ENCODE data around the gene WDR6.

WDR6 gene

GRCh38 chr3:49004352-49005302, 2.6 kb upstream of the WDR6 start:
- no peak overlapping the region for H3K9ac ChIP-seq (ENCODE audit: low read length)
- no peak overlapping the region for H3K23ac ChIP-seq (ENCODE audit: low read length in 2 of 2)
- H3K14ac ChIP-seq (ENCODE audit: low read length in 2 of 2) = no peak overlapping the region
- no peak for DNase-seq
- H3K4ac ChIP-seq (ENCODE audit: low read depth in 1 of 2, low read length in 2 of 2) = no peak overlapping the region
- no peak overlapping the region for H3K27ac ChIP-seq (ENCODE audit: low read length, poor library complexity, severe bottlenecking)
- H2AK5ac ChIP-seq (ENCODE audit: low read length, severe bottlenecking) = no peak overlapping the region
- no peak overlapping the region for H2BK12ac ChIP-seq (ENCODE audit: low read length in 2 of 2)
- no peak overlapping the region for H3K18ac ChIP-seq (ENCODE audit: low read depth in 1 of 2, low read length in 2 of 2)
- no peaks in the 10 kb centered on the region for H3K27me3 ChIP-seq (ENCODE audit: control insufficient read depth in 1 of 2, insufficient read depth in 1 of 2, low read length in 2 of 2)
- no peaks in the 10 kb centered on the region for H3K9me3 ChIP-seq (ENCODE audit: control insufficient read depth, low read length)
- H3K79me1 ChIP-seq (replicated peaks; ENCODE audit: low read length, poor library complexity, severe bottlenecking) = peaks cover 6% of the 10 kb centered on the region
- WGBS = 96% methylated on average over 14 of the region's 16 CpGs
- H3K4me2 ChIP-seq (ENCODE audit: low read length, poor library complexity, severe bottlenecking) = no peak overlapping the region
- no peak overlapping the region for H2BK120ac ChIP-seq (ENCODE audit: low read depth, low read length)
- H4K8ac ChIP-seq (ENCODE audit: low read length) = no peak overlapping the region
- H2BK5ac ChIP-seq (ENCODE audit: low read depth, low read length, poor library complexity, severe bottlenecking) = no peak overlapping the region
- H3K4me3 ChIP-seq (ENCODE audit: insufficient read depth in 1 of 2, low read depth in 1 of 2, low read length in 2 of 2) = no peak overlapping the region
- H2BK15ac ChIP-seq (ENCODE audit: low read depth, poor library complexity, severe bottlenecking) = no peak overlapping the region
- peak overlapping the region; percentile 2 for H4K91ac ChIP-seq (ENCODE audit: low read length)
- peaks cover 18% of the 10 kb centered on the region for H3K4me1 ChIP-seq (ENCODE audit: control insufficient read depth, insufficient read depth, low read depth, low read length)
- peaks cover 4 to 10% of the 10 kb centered on the region in 2 experiments for H3K36me3 ChIP-seq (ENCODE audit: control insufficient read depth in 1 of 2, insufficient read depth in 2 of 2, low read depth in 1 of 2, low read length in 2 of 2)
- H2AFZ ChIP-seq (ENCODE audit: low read depth, low read length) = no peak overlapping the region

GRCh38 chr3:49005303-49005680, 1.9 kb upstream of the WDR6 start:
- Histone ChIP-seq H2BK12ac (ENCODE audit: low read length in 2 of 2) (no peak overlapping the region), H3K36me3 (ENCODE audit: control insufficient read depth in 1 of 2, insufficient read depth in 2 of 2, low read depth in 1 of 2, low read length in 2 of 2) (peaks cover 4 to 13% of the 10 kb centered on the region in 2 experiments), H2BK120ac (ENCODE audit: low read depth, low read length) (no peak overlapping the region), H3K4ac (ENCODE audit: low read depth in 1 of 2, low read length in 2 of 2) (no peak overlapping the region), H3K4me1 (ENCODE audit: control insufficient read depth, insufficient read depth, low read depth, low read length) (peaks cover 19% of the 10 kb centered on the region), H3K79me1 (replicated peaks; ENCODE audit: low read length, poor library complexity, severe bottlenecking) (peaks cover 6% of the 10 kb centered on the region), H3K14ac (ENCODE audit: low read length in 2 of 2) (no peak overlapping the region), H3K27ac (ENCODE audit: low read length, poor library complexity, severe bottlenecking) (no peak overlapping the region), H3K9me3 (ENCODE audit: control insufficient read depth, low read length) (no peaks in the 10 kb centered on the region), H3K4me2 (ENCODE audit: low read length, poor library complexity, severe bottlenecking) (no peak overlapping the region), H2AK5ac (ENCODE audit: low read length, severe bottlenecking) (no peak overlapping the region), H4K91ac (ENCODE audit: low read length) (no peak overlapping the region), H3K9ac (ENCODE audit: low read length) (no peak overlapping the region), H3K27me3 (ENCODE audit: control insufficient read depth in 1 of 2, insufficient read depth in 1 of 2, low read length in 2 of 2) (no peaks in the 10 kb centered on the region), H3K4me3 (ENCODE audit: insufficient read depth in 1 of 2, low read depth in 1 of 2, low read length in 2 of 2) (no peak overlapping the region), H2AFZ (ENCODE audit: low read depth, low read length) (no peak overlapping the region), H3K23ac (ENCODE audit: low read length in 2 of 2) (no peak overlapping the region), H3K18ac (ENCODE audit: low read depth in 1 of 2, low read length in 2 of 2) (no peak overlapping the region), H2BK15ac (ENCODE audit: low read depth, poor library complexity, severe bottlenecking) (no peak overlapping the region), H4K8ac (ENCODE audit: low read length) (no peak overlapping the region), H2BK5ac (ENCODE audit: low read depth, low read length, poor library complexity, severe bottlenecking) (no peak overlapping the region)
- WGBS = 95% methylated on average over 3 of the region's 3 CpGs
- no peak for DNase-seq

- H2BK120ac ChIP-seq (ENCODE audit: low read depth, low read length) = no peak overlapping the region
- WGBS = 96% methylated on average over 5 of the region's 5 CpGs
- peak overlapping the region; percentile 94 for H4K91ac ChIP-seq (ENCODE audit: low read length)
- peak overlapping the region in 1 of 2 experiments; percentile 61 for H3K14ac ChIP-seq (ENCODE audit: low read length in 2 of 2)
- H3K4me1 ChIP-seq (ENCODE audit: control insufficient read depth, insufficient read depth, low read depth, low read length) = peaks cover 17% of the 10 kb centered on the region
- H2BK12ac ChIP-seq (ENCODE audit: low read length in 2 of 2) = peak overlapping the region in 1 of 2 experiments; percentile 64
- no peaks in the 10 kb centered on the region for H3K9me3 ChIP-seq (ENCODE audit: control insufficient read depth, low read length)
- peak overlapping the region; percentile 86 for H3K4me2 ChIP-seq (ENCODE audit: low read length, poor library complexity, severe bottlenecking)
- no peaks in the 10 kb centered on the region for H3K27me3 ChIP-seq (ENCODE audit: control insufficient read depth in 1 of 2, insufficient read depth in 1 of 2, low read length in 2 of 2)
- H3K79me1 ChIP-seq (replicated peaks; ENCODE audit: low read length, poor library complexity, severe bottlenecking) = peaks cover 6% of the 10 kb centered on the region
- H3K36me3 ChIP-seq (ENCODE audit: control insufficient read depth in 1 of 2, insufficient read depth in 2 of 2, low read depth in 1 of 2, low read length in 2 of 2) = peaks cover 4 to 13% of the 10 kb centered on the region in 2 experiments
- DNase-seq = no peak
- no peak overlapping the region for H2AFZ ChIP-seq (ENCODE audit: low read depth, low read length)
- H3K9ac ChIP-seq (ENCODE audit: low read length) = peak overlapping the region; percentile 96
- H4K8ac ChIP-seq (ENCODE audit: low read length) = peak overlapping the region; percentile 96
- H3K18ac ChIP-seq (ENCODE audit: low read depth in 1 of 2, low read length in 2 of 2) = peak overlapping the region; percentile 68 to 89
- H3K27ac ChIP-seq (ENCODE audit: low read length, poor library complexity, severe bottlenecking) = peak overlapping the region; percentile 11
- no peak overlapping the region for H2BK5ac ChIP-seq (ENCODE audit: low read depth, low read length, poor library complexity, severe bottlenecking)
- H3K4me3 ChIP-seq (ENCODE audit: insufficient read depth in 1 of 2, low read depth in 1 of 2, low read length in 2 of 2) = peak overlapping the region; percentile 60 to 87
- H2AK5ac ChIP-seq (ENCODE audit: low read length, severe bottlenecking) = peak overlapping the region; percentile 92
- H2BK15ac ChIP-seq (ENCODE audit: low read depth, poor library complexity, severe bottlenecking) = peak overlapping the region; percentile 1
- no peak overlapping the region for H3K23ac ChIP-seq (ENCODE audit: low read length in 2 of 2)
- peak overlapping the region; percentile 89 to 95 for H3K4ac ChIP-seq (ENCODE audit: low read depth in 1 of 2, low read length in 2 of 2)
Observed at GRCh38 chr3:49005998-49006397, 1.2 kb upstream of the WDR6 start.

- peak overlapping the region in 1 of 2 experiments; percentile 20 for H3K23ac ChIP-seq (ENCODE audit: low read length in 2 of 2)
- H2BK5ac ChIP-seq (ENCODE audit: low read depth, low read length, poor library complexity, severe bottlenecking) = peak overlapping the region; percentile 14
- H4K91ac ChIP-seq (ENCODE audit: low read length) = peak overlapping the region; percentile 94
- H2BK120ac ChIP-seq (ENCODE audit: low read depth, low read length) = no peak overlapping the region
- H3K4me1 ChIP-seq (ENCODE audit: control insufficient read depth, insufficient read depth, low read depth, low read length) = peaks cover 17% of the 10 kb centered on the region
- peak overlapping the region in 1 of 2 experiments; percentile 68 for H3K14ac ChIP-seq (ENCODE audit: low read length in 2 of 2)
- peak overlapping the region; percentile 92 for H2AK5ac ChIP-seq (ENCODE audit: low read length, severe bottlenecking)
- 6% methylated on average over 31 of the region's 32 CpGs for WGBS
- peak overlapping the region; percentile 55 for H3K27ac ChIP-seq (ENCODE audit: low read length, poor library complexity, severe bottlenecking)
- peak; percentile 65 for DNase-seq
- no peaks in the 10 kb centered on the region for H3K9me3 ChIP-seq (ENCODE audit: control insufficient read depth, low read length)
- H2AFZ ChIP-seq (ENCODE audit: low read depth, low read length) = no peak overlapping the region
- peaks cover 6 to 17% of the 10 kb centered on the region in 2 experiments for H3K36me3 ChIP-seq (ENCODE audit: control insufficient read depth in 1 of 2, insufficient read depth in 2 of 2, low read depth in 1 of 2, low read length in 2 of 2)
- no peaks in the 10 kb centered on the region for H3K27me3 ChIP-seq (ENCODE audit: control insufficient read depth in 1 of 2, insufficient read depth in 1 of 2, low read length in 2 of 2)
- peak overlapping the region in 1 of 2 experiments; percentile 64 for H2BK12ac ChIP-seq (ENCODE audit: low read length in 2 of 2)
- peaks cover 6% of the 10 kb centered on the region for H3K79me1 ChIP-seq (replicated peaks; ENCODE audit: low read length, poor library complexity, severe bottlenecking)
- peak overlapping the region; percentile 60 to 87 for H3K4me3 ChIP-seq (ENCODE audit: insufficient read depth in 1 of 2, low read depth in 1 of 2, low read length in 2 of 2)
- peak overlapping the region; percentile 60 for H2BK15ac ChIP-seq (ENCODE audit: low read depth, poor library complexity, severe bottlenecking)
- H3K4ac ChIP-seq (ENCODE audit: low read depth in 1 of 2, low read length in 2 of 2) = peak overlapping the region; percentile 89 to 95
- peak overlapping the region; percentile 96 for H3K9ac ChIP-seq (ENCODE audit: low read length)
- peak overlapping the region; percentile 96 for H4K8ac ChIP-seq (ENCODE audit: low read length)
- peak overlapping the region; percentile 86 for H3K4me2 ChIP-seq (ENCODE audit: low read length, poor library complexity, severe bottlenecking)
- peak overlapping the region; percentile 68 to 89 for H3K18ac ChIP-seq (ENCODE audit: low read depth in 1 of 2, low read length in 2 of 2)
Observed at GRCh38 chr3:49006408-49007067, 653 bp upstream of the WDR6 start.
